Suprapubic skin (tissue), 4 donors: Measurements from ENCODE around the gene ARHGAP18.

Source experiments
- CTCF ChIP-seq, 2 donors: fragments of 200-600 bp in 1 of 2; fragments of 450-650 bp in 1 of 2; sonication (generic) in 1 of 2; IDR thresholded peaks; one replicate each; pipeline ENCODE4 v1.5.1; 2016 to 2019; ENCODE audit warnings: antibody characterized with exemption in 2 of 2, mild to moderate bottlenecking in 1 of 2, moderate library complexity in 1 of 2
- POLR2A ChIP-seq, 2 donors: fragments of 450-650 bp; IDR thresholded peaks; one replicate each; pipeline ENCODE4 v1.6.1; 2017; ENCODE audit warnings: antibody characterized with exemption in 2 of 2, mild to moderate bottlenecking in 2 of 2, moderate library complexity in 2 of 2
- POLR2AphosphoS5 ChIP-seq, 3 donors: sonication (generic); formaldehyde crosslinking; IDR thresholded peaks; one replicate each; pipeline ENCODE4 v1.6.1; 2017; ENCODE audit warnings: antibody characterized with exemption in 3 of 3

DNA sequence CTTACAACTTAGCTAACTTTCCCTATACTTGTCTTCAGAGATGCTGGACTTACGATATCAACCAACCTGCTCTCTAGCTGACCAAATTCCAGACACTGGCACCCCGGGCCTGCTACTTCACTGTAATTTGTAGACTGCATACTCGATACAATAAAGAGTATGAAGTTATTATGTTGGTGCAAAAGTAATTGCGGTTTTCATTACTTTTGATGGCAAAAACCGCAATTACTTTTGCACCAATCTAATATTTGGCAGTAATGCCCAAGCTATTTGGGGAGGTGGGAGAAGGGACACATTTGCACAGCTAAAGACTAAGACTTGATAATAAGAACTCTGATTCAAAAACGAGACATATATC lies 34.9 kb upstream of the ARHGAP18 start:
- no peak for TF ChIP-seq CTCF (IDR thresholded peaks at IDR 0.05)
- no peak for TF ChIP-seq POLR2A (IDR thresholded peaks at IDR 0.05)
- TF ChIP-seq POLR2AphosphoS5 (IDR thresholded peaks at IDR 0.05) = no peak
